ENCODE results near the gene PSMD1. TPM values are rescaled to one million over a fixed set of nuclear protein-coding genes. Genes with fewer than 3 reads are reported as not detected.
"Not testable (repeated sequence)": the region's sequence is repeated elsewhere in the genome, so short reads cannot be mapped to it uniquely, and the experiment has no call there.

The PSMD1 gene
- total and polyA plus RNA-seq, 12 donors: 38.9 to 226 (median 86.3) TPM

GRCh38 chr2:231176066-231176465, 119.4 kb downstream of the PSMD1 start:
- intact Hi-C loops (cut with DNase I): no loop called here
- H3K27ac ChIP-seq: peak overlapping the region in 1 of 5 donors; percentile 29
- H3K36me3 ChIP-seq (replicated peaks in 1 of 2): peaks cover 0 to 1% of the 10 kb centered on the region in 2 donors
- DNase-seq: peak in 3 of 7 donors; percentile 16 to 54 (median 17)
- WGBS, 4 donors: 86 to 97% (median 94%) methylated on average over 2 of the region's 2 CpGs
- no peak overlapping the region for H3K4me3 ChIP-seq
- peaks cover 21 to 50% of the 10 kb centered on the region in 2 donors for H3K4me1 ChIP-seq (replicated peaks in 1 of 2)
- no peaks in the 10 kb centered on the region for H3K27me3 ChIP-seq
- TF ChIP-seq CTCF (IDR thresholded peaks at IDR 0.05) (no peak), POLR2A (IDR thresholded peaks at IDR 0.05) (no peak)
- no peaks in the 10 kb centered on the region for H3K9me3 ChIP-seq (replicated peaks in 1 of 3)

GRCh38 chr2:231177156-231178025, 120.7 kb downstream of the PSMD1 start:
- WGBS, 4 donors: 88 to 94% (median 92%) methylated on average over 11 of the region's 11 CpGs
- Histone ChIP-seq H3K27me3 (no peaks in the 10 kb centered on the region), H3K4me3 (no peak overlapping the region), H3K36me3 (replicated peaks in 1 of 2) (no peaks in the 10 kb centered on the region), H3K9me3 (replicated peaks in 1 of 3) (no peaks in the 10 kb centered on the region), H3K27ac (no peak overlapping the region), H3K4me1 (replicated peaks in 1 of 2) (peaks cover 19 to 54% of the 10 kb centered on the region in 2 donors)
- peak in 3 of 7 donors; percentile 13 to 38 (median 13) for DNase-seq
- no peak for TF ChIP-seq POLR2A (IDR thresholded peaks at IDR 0.05)
- TF ChIP-seq CTCF (IDR thresholded peaks at IDR 0.05): no peak
- intact Hi-C loops (cut with DNase I): no loop called here

- 92 to 95% (median 93%) methylated on average over 5 of the region's 5 CpGs for WGBS, 4 donors
- Histone ChIP-seq H3K27ac (peak overlapping the region; percentile 64 to 92 (median 83)), H3K4me1 (replicated peaks in 1 of 2) (peaks cover 15 to 52% of the 10 kb centered on the region in 2 donors)
- H3K9me3 ChIP-seq (replicated peaks in 1 of 3); H3K36me3 ChIP-seq (replicated peaks in 1 of 2); intact Hi-C loops (cut with DNase I); H3K27me3 ChIP-seq; DNase-seq; H3K4me3 ChIP-seq: not testable (repeated sequence)
These were observed 122.1 kb downstream of the PSMD1 start for GRCh38 chr2:231178805-231179204.

- DNase-seq: peak; percentile 84 to 97 (median 94)
- TF ChIP-seq POLR2A (IDR thresholded peaks at IDR 0.05) (peak in 1 of 2 donors; percentile 60), CTCF (IDR thresholded peaks at IDR 0.05) (peak in 4 of 6 experiments; percentile 11 to 46 (median 20))
These were observed 125.3 kb downstream of the PSMD1 start for GRCh38 chr2:231181860-231182512.

More at GRCh38 chr2:231181860-231182512, 125.3 kb downstream of the PSMD1 start:
- intact Hi-C loops (cut with DNase I): no loop called here
- peak overlapping the region; percentile 64 to 92 (median 82) for H3K27ac ChIP-seq
- H3K4me1 ChIP-seq (replicated peaks in 1 of 2): peaks cover 30 to 61% of the 10 kb centered on the region in 2 donors
- H3K36me3 ChIP-seq (replicated peaks in 1 of 2): no peaks in the 10 kb centered on the region
- 24 to 52% (median 40%) methylated on average over 7 to 12 of the region's 12 CpGs for WGBS, 4 donors
- H3K9me3 ChIP-seq (replicated peaks in 1 of 3): no peaks in the 10 kb centered on the region
- H3K27me3 ChIP-seq: no peaks in the 10 kb centered on the region
- H3K4me3 ChIP-seq: no peak overlapping the region

All from adrenal gland (tissue), 12 donors.